Measurements from ENCODE around the gene GDI1.

Gene GDI1

GRCh38 chrX:154459832-154460231 lies 22.9 kb downstream of the GDI1 start:
- no peak for DNase-seq

- DNase-seq = peak in 2 of 56 donors; percentile 1 to 23
Observed at GRCh38 chrX:154460326-154460725, 23.4 kb downstream of the GDI1 start.

- DNase-seq = peak in 27 of 56 donors; percentile 1 to 59 (median 10)
Observed at GRCh38 chrX:154462396-154462795, 25.4 kb downstream of the GDI1 start.

- no peak for DNase-seq
Observed at GRCh38 chrX:154463611-154464220, 26.8 kb downstream of the GDI1 start.

- DNase-seq = no peak
Observed at GRCh38 chrX:154464806-154465365, 27.9 kb downstream of the GDI1 start.

GRCh38 chrX:154465601-154466000 lies 28.6 kb downstream of the GDI1 start:
- no peak for DNase-seq

- no peak for DNase-seq
Observed at GRCh38 chrX:154466036-154466435, 29.1 kb downstream of the GDI1 start.

- no peak for DNase-seq
Observed at GRCh38 chrX:154466907-154467306, 30.0 kb downstream of the GDI1 start.

GRCh38 chrX:154467556-154467955 lies 30.6 kb downstream of the GDI1 start:
- DNase-seq = no peak

- no peak for DNase-seq
Observed at GRCh38 chrX:154468217-154468616, 31.3 kb downstream of the GDI1 start.

GRCh38 chrX:154469114-154469513 lies 32.2 kb downstream of the GDI1 start:
- no peak for DNase-seq

- DNase-seq = no peak
Observed at GRCh38 chrX:154469880-154470279, 32.9 kb downstream of the GDI1 start.

GRCh38 chrX:154470434-154470833 lies 33.5 kb downstream of the GDI1 start:
- no peak for DNase-seq

GRCh38 chrX:154470914-154471568 lies 34.1 kb downstream of the GDI1 start:
- no peak for DNase-seq

- DNase-seq = no peak
Observed at GRCh38 chrX:154471839-154472684, 35.1 kb downstream of the GDI1 start.

- DNase-seq = no peak
Observed at GRCh38 chrX:154472685-154473632, 36.0 kb downstream of the GDI1 start.

- DNase-seq = no peak
Observed at GRCh38 chrX:154473683-154474082, 36.7 kb downstream of the GDI1 start.

GRCh38 chrX:154476821-154477220 lies 39.9 kb downstream of the GDI1 start:
- no peak for DNase-seq

- DNase-seq = peak in 1 of 56 donors; percentile 2
Observed at GRCh38 chrX:154477891-154478477, 41.0 kb downstream of the GDI1 start.

Measured in nucleus accumbens (tissue), 56 donors.